ENCODE measurements around the gene CIZ1.

DNA sequence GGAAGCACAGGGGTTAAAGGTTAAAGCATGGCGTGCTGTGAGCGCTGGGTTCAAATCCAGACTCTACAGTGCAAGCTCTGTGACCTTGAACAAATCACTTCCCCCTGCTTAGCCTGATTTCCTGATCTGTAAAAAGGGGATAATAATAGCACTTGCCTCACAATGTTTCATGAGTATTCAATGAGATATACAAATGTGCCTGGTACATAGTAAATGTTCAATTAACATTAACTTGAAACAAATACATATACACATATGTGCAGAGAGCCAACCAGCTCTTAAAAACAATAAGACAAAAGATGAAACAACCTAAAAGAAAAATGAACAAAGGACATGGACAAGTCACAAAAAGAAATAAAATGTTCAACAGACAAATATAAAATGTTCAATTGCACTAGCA is 4.0 kb downstream of the CIZ1 start:
- TF ChIP-seq, protein P1, sequence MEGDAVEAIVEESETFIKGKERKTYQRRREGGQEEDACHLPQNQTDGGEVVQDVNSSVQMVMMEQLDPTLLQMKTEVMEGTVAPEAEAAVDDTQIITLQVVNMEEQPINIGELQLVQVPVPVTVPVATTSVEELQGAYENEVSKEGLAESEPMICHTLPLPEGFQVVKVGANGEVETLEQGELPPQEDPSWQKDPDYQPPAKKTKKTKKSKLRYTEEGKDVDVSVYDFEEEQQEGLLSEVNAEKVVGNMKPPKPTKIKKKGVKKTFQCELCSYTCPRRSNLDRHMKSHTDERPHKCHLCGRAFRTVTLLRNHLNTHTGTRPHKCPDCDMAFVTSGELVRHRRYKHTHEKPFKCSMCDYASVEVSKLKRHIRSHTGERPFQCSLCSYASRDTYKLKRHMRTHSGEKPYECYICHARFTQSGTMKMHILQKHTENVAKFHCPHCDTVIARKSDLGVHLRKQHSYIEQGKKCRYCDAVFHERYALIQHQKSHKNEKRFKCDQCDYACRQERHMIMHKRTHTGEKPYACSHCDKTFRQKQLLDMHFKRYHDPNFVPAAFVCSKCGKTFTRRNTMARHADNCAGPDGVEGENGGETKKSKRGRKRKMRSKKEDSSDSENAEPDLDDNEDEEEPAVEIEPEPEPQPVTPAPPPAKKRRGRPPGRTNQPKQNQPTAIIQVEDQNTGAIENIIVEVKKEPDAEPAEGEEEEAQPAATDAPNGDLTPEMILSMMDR (IDR thresholded peaks at IDR 0.05) = no peak
- no peak for TF ChIP-seq EZH2phosphoT487 (IDR thresholded peaks at IDR 0.05)
- TF ChIP-seq EZH2 (IDR thresholded peaks at IDR 0.05) = no peak

Measured in neural progenitor cell (in vitro differentiated cells).